Glomerular endothelial cell (primary cell): ENCODE results near the gene ADK. TPM values are rescaled to one million over a fixed set of nuclear protein-coding genes. Genes with fewer than 3 reads are reported as not detected.
"Not testable (repeated sequence)": the region's sequence is repeated elsewhere in the genome, so short reads cannot be mapped to it uniquely, and the experiment has no call there.

Experiments used
- DNase-seq: peaks from one replicate; pipeline ENCODE4 v3.0.0-alpha.2; 2011; ENCODE audit warnings: low read depth, low spot score; ENCODE audit errors: extremely low read depth
- total RNA-seq: library from RNA; depleted of rRNA; stranded (reverse); fragments of >200 nt; gene quantifications from 2 replicates; pipeline ENCODE4 v1.2.3, GENCODE V29; 2015

The ADK gene
- total RNA-seq, 1 donor from 2014 or later: 23.9 TPM

GRCh38 chr10:74335501-74335900, 184.5 kb downstream of the ADK start:
- DNase-seq: no peak

- DNase-seq: no peak
These were observed 186.5 kb downstream of the ADK start for GRCh38 chr10:74337330-74338016.

GRCh38 chr10:74342991-74343390, 192.0 kb downstream of the ADK start:
- DNase-seq: no peak

GRCh38 chr10:74343804-74344203, 192.8 kb downstream of the ADK start:
- DNase-seq: no peak

GRCh38 chr10:74344306-74344705, 193.3 kb downstream of the ADK start:
- DNase-seq: no peak

GRCh38 chr10:74347522-74347921, 196.5 kb downstream of the ADK start:
- DNase-seq: no peak

- not testable (repeated sequence) for DNase-seq
These were observed 202.0 kb downstream of the ADK start for GRCh38 chr10:74353021-74353420.

- DNase-seq: no peak
These were observed 210.7 kb downstream of the ADK start for GRCh38 chr10:74361678-74362077.

- DNase-seq: no peak
These were observed 212.7 kb downstream of the ADK start for GRCh38 chr10:74363727-74364126.

GRCh38 chr10:74365109-74365508, 214.1 kb downstream of the ADK start:
- no peak for DNase-seq

GRCh38 chr10:74371696-74372095, 220.7 kb downstream of the ADK start:
- no peak for DNase-seq

GRCh38 chr10:74373059-74373458, 222.0 kb downstream of the ADK start:
- no peak for DNase-seq

- no peak for DNase-seq
These were observed 226.5 kb downstream of the ADK start for GRCh38 chr10:74377476-74377875.

GRCh38 chr10:74379474-74379873, 228.5 kb downstream of the ADK start:
- DNase-seq: no peak

- DNase-seq: no peak
These were observed 229.8 kb downstream of the ADK start for GRCh38 chr10:74380795-74381194.

- no peak for DNase-seq
These were observed 230.4 kb downstream of the ADK start for GRCh38 chr10:74381291-74381853.

- DNase-seq: no peak
These were observed 231.6 kb downstream of the ADK start for GRCh38 chr10:74382663-74383062.

GRCh38 chr10:74383642-74384041, 232.6 kb downstream of the ADK start:
- no peak for DNase-seq

GRCh38 chr10:74384615-74385183, 233.7 kb downstream of the ADK start:
- no peak for DNase-seq

GRCh38 chr10:74388801-74389200, 237.8 kb downstream of the ADK start:
- DNase-seq: no peak

GRCh38 chr10:74391786-74392185, 240.8 kb downstream of the ADK start:
- DNase-seq: no peak

GRCh38 chr10:74394416-74394969, 243.5 kb downstream of the ADK start:
- no peak for DNase-seq
